Smooth muscle cell (in vitro differentiated cells): ENCODE measurements around the gene KIAA1671. TPM values are rescaled to one million over a fixed set of nuclear protein-coding genes. Genes with fewer than 3 reads are reported as not detected.

Experiments
- DNase-seq: peaks from one replicate; lab custom pipeline; 2025; ENCODE audit not compliant: unreplicated experiment; lab: John Stamatoyannopoulos, UW
- H2AFZ ChIP-seq: fragments of 200-600 bp; sonication (generic); 2 replicates; pipeline ENCODE4 v1.6.0; 2016; ENCODE audit warnings: antibody characterized with exemption, low read depth, mild to moderate bottlenecking
- H3F3A ChIP-seq: fragments of 200-600 bp; sonication (generic); 2 replicates; pipeline ENCODE4 v1.6.0; 2017; ENCODE audit warnings: antibody characterized with exemption, low read depth
- H3K27ac ChIP-seq: fragments of 200-600 bp; sonication (generic); 2 replicates; pipeline ENCODE4 v1.5.1; 2016; ENCODE audit warnings: low read depth, mild to moderate bottlenecking
- H3K27me3 ChIP-seq: fragments of 200-600 bp; sonication (generic); 2 replicates; pipeline ENCODE4 v1.6.1; 2016; ENCODE audit warnings: low read depth, mild to moderate bottlenecking
- H3K36me3 ChIP-seq: fragments of 200-600 bp; sonication (generic); 2 replicates; pipeline ENCODE4 v1.5.1; 2016; ENCODE audit warnings: low read depth
- H3K4me1 ChIP-seq: fragments of 200-600 bp; sonication (generic); 2 replicates; pipeline ENCODE4 v1.5.1; 2016; ENCODE audit warnings: low read depth
- H3K4me2 ChIP-seq: fragments of 200-600 bp; sonication (generic); 2 replicates; pipeline ENCODE4 v1.6.0; 2016; ENCODE audit warnings: mild to moderate bottlenecking
- H3K4me3 ChIP-seq: fragments of 200-600 bp; sonication (generic); 2 replicates; pipeline ENCODE4 v1.5.1; 2016; ENCODE audit warnings: mild to moderate bottlenecking
- H3K79me2 ChIP-seq: fragments of 200-600 bp; sonication (generic); 2 replicates; pipeline ENCODE4 v1.6.0; 2016; ENCODE audit warnings: low read depth, mild to moderate bottlenecking
- H3K9ac ChIP-seq: fragments of 200-600 bp; sonication (generic); 2 replicates; pipeline ENCODE4 v1.6.0; 2016; ENCODE audit warnings: low read depth
- H3K9me3 ChIP-seq: fragments of 200-600 bp; sonication (generic); replicated peaks from 2 replicates; pipeline ENCODE4 v1.5.1; 2016; ENCODE audit warnings: low read depth
- H4K20me1 ChIP-seq: fragments of 200-600 bp; sonication (generic); 2 replicates; pipeline ENCODE4 v1.6.0; 2016; ENCODE audit warnings: low read depth
- CTCF ChIP-seq: fragments of 200-600 bp; sonication (generic); IDR thresholded peaks from 2 replicates; pipeline ENCODE4 v1.5.1; 2017; ENCODE audit warnings: borderline replicate concordance, mild to moderate bottlenecking, antibody characterized with exemption; ENCODE audit not compliant: insufficient read depth, poor library complexity, severe bottlenecking
- WGBS: methylation state at CpG from one replicate; pipeline ENCODE4 v1.1.7; 2016; ENCODE audit warnings: low lambda C conversion rate; 5-methylcytosine and 5-hydroxymethylcytosine counted together
- polyA plus RNA-seq: library from polyadenylated mRNA; unstranded; fragments of >200 nt; fragmentation: Nextera tagmentation; extraction: Ambion mirVana; gene quantifications from 2 replicates; pipeline ENCODE4 v1.2.1, GENCODE V29; 2016
- total RNA-seq: library from RNA; depleted of rRNA; stranded (reverse); fragments of >200 nt; gene quantifications from 2 replicates; pipeline ENCODE4 v1.2.3, GENCODE V29; 2014

KIAA1671 gene
- total and polyA plus RNA-seq, 2 experiments from 2014 or later, result 1.7 to 7.6 TPM

DNA sequence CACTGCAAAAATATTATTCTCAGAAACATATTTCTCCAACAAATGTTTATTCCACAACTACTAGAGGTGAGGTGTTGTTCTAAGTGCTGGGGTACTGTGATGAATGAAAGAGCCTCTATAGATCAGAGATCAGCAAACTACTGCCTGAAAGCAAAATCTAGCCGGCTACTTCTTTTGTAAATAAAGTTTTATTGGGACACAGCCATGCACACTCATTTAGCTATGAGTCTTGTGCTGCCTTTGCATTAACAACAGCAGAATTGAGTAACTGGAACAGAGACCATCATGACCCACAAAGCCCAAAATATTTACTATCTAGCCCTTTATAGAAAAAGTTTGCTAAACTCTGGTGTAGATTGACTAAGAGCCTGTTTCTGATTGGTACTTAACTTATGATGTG lies 210.0 kb downstream of the KIAA1671 start:
- H3K4me3 ChIP-seq, result no peak overlapping the region
- no peaks in the 10 kb centered on the region for H3K36me3 ChIP-seq
- H3F3A ChIP-seq, result no peaks in the 10 kb centered on the region
- DNase-seq, result no peak
- H3K27ac ChIP-seq, result no peak overlapping the region
- WGBS, result 92% methylated on average over 1 of the region's 1 CpG
- no peaks in the 10 kb centered on the region for H3K27me3 ChIP-seq
- H4K20me1 ChIP-seq, result peaks cover 26% of the 10 kb centered on the region
- no peaks in the 10 kb centered on the region for H3K9me3 ChIP-seq
- H2AFZ ChIP-seq, result no peak overlapping the region
- no peak for TF ChIP-seq CTCF
- no peaks in the 10 kb centered on the region for H3K4me1 ChIP-seq
- H3K79me2 ChIP-seq, result no peaks in the 10 kb centered on the region
- no peak overlapping the region for H3K4me2 ChIP-seq
- no peak overlapping the region for H3K9ac ChIP-seq

DNA sequence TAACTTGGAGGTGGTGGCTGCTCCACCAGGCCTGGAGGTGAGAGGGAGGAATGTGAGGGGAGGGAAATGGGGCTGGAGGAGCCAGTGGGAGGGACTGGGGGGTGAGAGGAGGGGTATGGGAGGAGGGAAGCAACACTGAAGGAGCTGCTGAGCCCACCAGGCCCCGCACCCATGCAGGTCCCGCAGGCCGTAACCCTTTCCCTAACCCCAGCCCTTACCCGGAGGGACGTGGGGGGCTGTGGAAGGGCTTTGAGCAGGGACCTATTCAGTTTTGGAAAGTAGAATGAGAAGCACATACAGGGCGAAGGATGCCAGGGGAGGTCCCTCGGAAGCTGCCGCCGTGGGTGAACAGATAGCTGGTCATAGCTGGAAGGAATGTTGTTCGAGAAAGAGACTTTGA lies 213.3 kb downstream of the KIAA1671 start:
- no peaks in the 10 kb centered on the region for H3K36me3 ChIP-seq
- H4K20me1 ChIP-seq, result peaks cover 18% of the 10 kb centered on the region
- H3K4me1 ChIP-seq, result no peaks in the 10 kb centered on the region
- no peak for TF ChIP-seq CTCF
- WGBS, result 99% methylated on average over 10 of the region's 10 CpGs
- H3K4me2 ChIP-seq, result no peak overlapping the region
- H2AFZ ChIP-seq, result no peak overlapping the region
- DNase-seq, result no peak
- H3K4me3 ChIP-seq, result no peak overlapping the region
- no peaks in the 10 kb centered on the region for H3K27me3 ChIP-seq
- no peak overlapping the region for H3K27ac ChIP-seq
- H3K79me2 ChIP-seq, result no peaks in the 10 kb centered on the region
- no peak overlapping the region for H3K9ac ChIP-seq
- no peaks in the 10 kb centered on the region for H3F3A ChIP-seq
- H3K9me3 ChIP-seq, result no peaks in the 10 kb centered on the region

DNA sequence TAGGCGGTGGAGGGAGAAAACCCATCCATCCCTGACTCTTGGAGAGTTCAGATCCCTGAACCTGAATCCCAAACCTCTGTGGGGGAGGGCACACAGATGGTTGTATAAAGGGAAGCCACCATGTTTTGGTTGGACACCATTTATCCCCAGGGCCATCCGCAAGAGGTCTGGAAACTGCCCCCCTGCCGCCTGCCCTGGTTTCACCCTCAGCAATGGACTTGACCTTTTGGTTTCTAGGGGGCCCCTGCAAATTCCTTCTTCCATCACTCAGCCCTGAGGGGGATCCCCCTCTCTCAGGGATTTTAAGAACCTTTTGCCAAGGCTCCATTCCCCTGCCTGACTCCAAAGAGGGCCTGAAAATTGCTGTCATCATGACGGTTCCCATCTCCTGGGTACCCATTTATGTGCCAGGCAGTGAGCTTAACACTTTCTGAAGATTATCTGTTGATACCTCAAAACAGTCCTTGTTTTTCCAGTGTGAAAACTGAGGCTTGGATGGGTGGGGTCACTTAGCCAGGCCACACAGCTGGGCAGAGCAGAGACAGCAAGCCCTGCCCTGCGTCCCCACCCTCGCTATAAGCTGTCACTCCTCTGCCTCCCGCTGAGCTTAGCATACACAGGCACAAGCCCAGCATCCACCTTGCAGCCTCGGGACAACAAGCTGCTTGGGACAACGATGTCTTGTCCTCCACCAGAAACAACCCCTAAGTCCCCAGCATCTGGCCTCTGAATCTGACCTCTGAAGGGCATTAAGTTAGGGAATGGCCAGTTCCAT lies 213.9 kb downstream of the KIAA1671 start:
- H3F3A ChIP-seq, result no peaks in the 10 kb centered on the region
- H3K4me2 ChIP-seq, result no peak overlapping the region
- H3K27me3 ChIP-seq, result no peaks in the 10 kb centered on the region
- no peak for DNase-seq
- peaks cover 18% of the 10 kb centered on the region for H4K20me1 ChIP-seq
- no peak overlapping the region for H3K27ac ChIP-seq
- no peak overlapping the region for H3K9ac ChIP-seq
- H3K9me3 ChIP-seq, result no peaks in the 10 kb centered on the region
- no peaks in the 10 kb centered on the region for H3K79me2 ChIP-seq
- no peaks in the 10 kb centered on the region for H3K36me3 ChIP-seq
- whole genome bisulfite sequencing, result 92% methylated on average over 9 of the region's 9 CpGs
- no peaks in the 10 kb centered on the region for H3K4me1 ChIP-seq
- H3K4me3 ChIP-seq, result no peak overlapping the region
- TF ChIP-seq CTCF, result no peak
- no peak overlapping the region for H2AFZ ChIP-seq

DNA sequence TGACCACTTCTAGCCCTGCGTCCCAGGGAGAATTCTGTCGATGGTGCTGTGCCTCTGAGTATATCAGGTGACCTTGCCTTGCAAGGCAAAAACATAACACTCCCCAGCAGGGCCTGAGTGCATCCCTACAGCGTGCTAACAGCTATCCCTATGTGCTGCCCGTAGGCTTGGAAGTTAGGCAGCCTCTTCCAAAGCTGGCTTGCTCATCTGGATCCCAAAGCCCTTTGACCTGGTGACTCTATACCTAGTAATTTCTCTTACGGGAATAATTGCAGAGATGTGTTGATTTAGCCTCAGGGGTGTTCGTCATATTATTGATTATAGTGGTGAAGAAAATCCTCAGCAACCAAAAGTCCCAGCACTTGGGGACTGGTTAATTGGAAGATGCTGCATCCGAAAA lies 214.6 kb downstream of the KIAA1671 start:
- H4K20me1 ChIP-seq, result peaks cover 13% of the 10 kb centered on the region
- no peaks in the 10 kb centered on the region for H3F3A ChIP-seq
- no peak for TF ChIP-seq CTCF
- H3K4me1 ChIP-seq, result no peaks in the 10 kb centered on the region
- WGBS, result 88% methylated on average over 7 of the region's 7 CpGs
- no peaks in the 10 kb centered on the region for H3K79me2 ChIP-seq
- no peaks in the 10 kb centered on the region for H3K27me3 ChIP-seq
- H2AFZ ChIP-seq, result no peak overlapping the region
- H3K27ac ChIP-seq, result no peak overlapping the region
- H3K4me3 ChIP-seq, result no peak overlapping the region
- H3K9me3 ChIP-seq, result no peaks in the 10 kb centered on the region
- no peak overlapping the region for H3K9ac ChIP-seq
- no peak overlapping the region for H3K4me2 ChIP-seq
- H3K36me3 ChIP-seq, result no peaks in the 10 kb centered on the region
- DNase-seq, result no peak
